Uterus (tissue), 2 donors: ENCODE measurements around the gene NDP.

Experiments
- POLR2A ChIP-seq, 2 donors: fragments of 450-650 bp; IDR thresholded peaks; one replicate each; pipeline ENCODE4 v1.6.1; 2016; ENCODE audit warnings: antibody characterized with exemption in 2 of 2, mild to moderate bottlenecking in 1 of 2, moderate library complexity in 1 of 2
- TF ChIP-seq, protein P1 (sequence below), 4 experiments: fragments of 200-600 bp in 2 of 4; fragments of 450-650 bp in 2 of 4; sonication (generic) in 2 of 4; IDR thresholded peaks; one replicate each; pipeline ENCODE4 v1.5.1; 2016 to 2019; ENCODE audit warnings: antibody characterized with exemption in 4 of 4, mild to moderate bottlenecking in 2 of 4, moderate library complexity in 1 of 4

GRCh38 chrX:44006081-44006480 is 32.9 kb upstream of the NDP start:
- TF ChIP-seq, protein P1, sequence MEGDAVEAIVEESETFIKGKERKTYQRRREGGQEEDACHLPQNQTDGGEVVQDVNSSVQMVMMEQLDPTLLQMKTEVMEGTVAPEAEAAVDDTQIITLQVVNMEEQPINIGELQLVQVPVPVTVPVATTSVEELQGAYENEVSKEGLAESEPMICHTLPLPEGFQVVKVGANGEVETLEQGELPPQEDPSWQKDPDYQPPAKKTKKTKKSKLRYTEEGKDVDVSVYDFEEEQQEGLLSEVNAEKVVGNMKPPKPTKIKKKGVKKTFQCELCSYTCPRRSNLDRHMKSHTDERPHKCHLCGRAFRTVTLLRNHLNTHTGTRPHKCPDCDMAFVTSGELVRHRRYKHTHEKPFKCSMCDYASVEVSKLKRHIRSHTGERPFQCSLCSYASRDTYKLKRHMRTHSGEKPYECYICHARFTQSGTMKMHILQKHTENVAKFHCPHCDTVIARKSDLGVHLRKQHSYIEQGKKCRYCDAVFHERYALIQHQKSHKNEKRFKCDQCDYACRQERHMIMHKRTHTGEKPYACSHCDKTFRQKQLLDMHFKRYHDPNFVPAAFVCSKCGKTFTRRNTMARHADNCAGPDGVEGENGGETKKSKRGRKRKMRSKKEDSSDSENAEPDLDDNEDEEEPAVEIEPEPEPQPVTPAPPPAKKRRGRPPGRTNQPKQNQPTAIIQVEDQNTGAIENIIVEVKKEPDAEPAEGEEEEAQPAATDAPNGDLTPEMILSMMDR (IDR thresholded peaks at IDR 0.05), result no peak
- TF ChIP-seq POLR2A (IDR thresholded peaks at IDR 0.05), result no peak
